HepG2 (cell line): Measurements from ENCODE around the gene RPS6KA5. TPM values are rescaled to one million over a fixed set of nuclear protein-coding genes. Genes with fewer than 3 reads are reported as not detected.

Experiments used
- ATAC-seq: fragments of 200-7000 bp; cut with Tn5 transposase; 3 replicates; pipeline ENCODE4 v1.9.1; 2020; ENCODE audit warnings: mild to moderate bottlenecking, moderate library complexity
- BruUV-seq: library from RNA; stranded (reverse); fragments of 400-500 nt; replicated peaks from 2 replicates; lab custom pipeline; 2021; lab: Mats Ljungman, UMichigan
- CTCF ChIA-PET: fragments of 300-600 bp; formaldehyde crosslinking; extraction: SDS; loops from one replicate; lab custom pipeline; 2021; ENCODE audit warnings: low total read pairs, inconsistent platforms, low intra/inter-chr PET ratio; lab: Yijun Ruan, JAX
- POLR2A ChIA-PET: fragments of 350-600 bp; sonication (Branson Sonifier 250); formaldehyde crosslinking; loops from one replicate; lab custom pipeline; 2020; ENCODE audit warnings: antibody characterized with exemption, inconsistent platforms; lab: Yijun Ruan, JAX
- DNase-seq: peaks from one replicate; pipeline ENCODE4 v3.0.0-alpha.2; 2015; ENCODE audit warnings: low spot score
- FAIRE-seq: peaks from 3 replicates; lab custom pipeline; 2011; peaks lifted over from hg19 to GRCh38; lab: Jason Lieb, UNC
- H2AFZ ChIP-seq: one replicate; pipeline ENCODE4 v1.6.1; 2011; ENCODE audit warnings: low read length, inconsistent platforms
- H3K27ac ChIP-seq: fragments of 300-600 bp; 3 replicates; pipeline ENCODE4 v1.8.0; 2011; ENCODE audit warnings: mixed run types, mild to moderate bottlenecking, mixed read lengths, low read length, inconsistent platforms; ENCODE audit not compliant: insufficient read depth; ENCODE audit errors: extremely low read length
- H3K27me3 ChIP-seq, 2 experiments: fragments of 200-600 bp in 1 of 2; 2 replicates in 1 of 2; 3 replicates in 1 of 2; pipeline versions ENCODE4 v1.6.0 to v1.8.0; 2011; ENCODE audit warnings: low read length in 2 of 2, mild to moderate bottlenecking in 2 of 2, moderate library complexity in 2 of 2, inconsistent platforms in 1 of 2; ENCODE audit not compliant: insufficient read depth in 2 of 2, control insufficient read depth in 1 of 2
- H3K36me3 ChIP-seq, 2 experiments: fragments of 200-600 bp in 1 of 2; replicated peaks in 1 of 2; 2 replicates in 1 of 2; 3 replicates in 1 of 2; pipeline versions ENCODE4 v1.5.1 to v1.8.0; 2011; ENCODE audit warnings: low read length in 2 of 2, inconsistent platforms in 1 of 2; ENCODE audit not compliant: insufficient read depth in 2 of 2, control insufficient read depth in 1 of 2
- H3K4me1 ChIP-seq: 2 replicates; pipeline ENCODE4 v1.5.1; 2012; ENCODE audit warnings: low read length, inconsistent platforms; ENCODE audit not compliant: insufficient read depth
- H3K4me2 ChIP-seq: 2 replicates; pipeline ENCODE4 v1.6.0; 2011; ENCODE audit warnings: low read depth, low read length, inconsistent platforms
- H3K4me3 ChIP-seq, 3 experiments: fragments of 200-600 bp in 1 of 3; sonication (generic), shearing (Covaris generic) in 1 of 3; replicated peaks in 1 of 3; 2 replicates each; pipeline ENCODE4 v1.5.1; 2011 to 2016; ENCODE audit warnings: low read length in 3 of 3, inconsistent platforms in 2 of 3, low read depth in 2 of 3, mild to moderate bottlenecking in 2 of 3, control low read depth in 1 of 3, mixed read lengths in 1 of 3; ENCODE audit not compliant: insufficient read depth in 1 of 3
- H3K79me2 ChIP-seq: one replicate; pipeline ENCODE4 v1.6.1; 2011; ENCODE audit warnings: low read length, inconsistent platforms; ENCODE audit not compliant: insufficient read depth
- H3K9ac ChIP-seq: 2 replicates; pipeline ENCODE4 v1.6.0; 2011; ENCODE audit warnings: mild to moderate bottlenecking, low read depth, low read length, inconsistent platforms; ENCODE audit not compliant: insufficient read depth
- H3K9me3 ChIP-seq: 2 replicates; pipeline ENCODE4 v1.5.1; 2012; ENCODE audit warnings: mild to moderate bottlenecking, low read length
- H4K20me1 ChIP-seq: 2 replicates; pipeline ENCODE4 v1.6.0; 2011; ENCODE audit warnings: inconsistent platforms, mild to moderate bottlenecking, low read length, moderate library complexity; ENCODE audit not compliant: insufficient read depth
- ARNTL ChIP-seq: sonication (generic); formaldehyde crosslinking; IDR thresholded peaks from 2 replicates; pipeline ENCODE4 v1.4.0; 2020; ENCODE audit warnings: mild to moderate bottlenecking, missing genetic modification reagents
- BCL6 ChIP-seq: IDR thresholded peaks from 2 replicates; pipeline ENCODE4 v1.6.1; 2016; ENCODE audit warnings: missing genetic modification reagents, missing compliant biosample characterization
- BHLHE40 ChIP-seq: IDR thresholded peaks from 2 replicates; pipeline ENCODE4 v1.6.1; 2011; ENCODE audit warnings: low read length, improper control_type of control experiment
- FOXJ3 ChIP-seq: sonication (generic); formaldehyde crosslinking; IDR thresholded peaks from 2 replicates; pipeline ENCODE4 v1.4.0; 2020; ENCODE audit warnings: missing genetic modification reagents, mild to moderate bottlenecking, borderline replicate concordance
- FOXO4 ChIP-seq: sonication (generic); formaldehyde crosslinking; conservative IDR thresholded peaks from 2 replicates; pipeline ENCODE4 v1.8.1; 2023; ENCODE audit warnings: missing genetic modification reagents
- GATA4 ChIP-seq: sonication (generic); IDR thresholded peaks from 2 replicates; pipeline ENCODE4 v1.6.1; 2016; ENCODE audit warnings: antibody characterized with exemption, low read depth, borderline replicate concordance
- HNRNPH1 ChIP-seq: fragments of 200-400 bp; formaldehyde crosslinking; optimal IDR thresholded peaks from 2 replicates; pipeline ENCODE3; 2017; ENCODE audit warnings: mild to moderate bottlenecking, low read depth, low read length
- KLF12 ChIP-seq: sonication (generic); formaldehyde crosslinking; IDR thresholded peaks from 2 replicates; pipeline ENCODE4 v1.4.0; 2020; ENCODE audit warnings: missing genetic modification reagents, borderline replicate concordance
- MAZ ChIP-seq, 2 experiments: sonication (generic) in 1 of 2; formaldehyde crosslinking in 1 of 2; IDR thresholded peaks; 2 replicates each; pipeline versions ENCODE4 v1.5.0 to v1.6.1; 2012 to 2020; ENCODE audit warnings: low read depth in 2 of 2, mild to moderate bottlenecking in 2 of 2, borderline replicate concordance in 1 of 2, improper control_type of control experiment in 1 of 2, low read length in 1 of 2, missing genetic modification reagents in 1 of 2, moderate library complexity in 1 of 2
- MLXIP ChIP-seq: sonication (generic); formaldehyde crosslinking; IDR thresholded peaks from 2 replicates; pipeline ENCODE4 v1.9.0; 2021; ENCODE audit warnings: missing genetic modification reagents, borderline replicate concordance
- NFYB ChIP-seq: sonication (generic); formaldehyde crosslinking; IDR thresholded peaks from 2 replicates; pipeline ENCODE4 v1.4.0; 2020; ENCODE audit warnings: missing genetic modification reagents
- SIN3B ChIP-seq: fragments of 150-350 bp; IDR thresholded peaks from 2 replicates; pipeline ENCODE4 v1.6.1; 2014; ENCODE audit warnings: low read length
- ZMYM2 ChIP-seq: sonication (generic); formaldehyde crosslinking; IDR thresholded peaks from 2 replicates; pipeline ENCODE4 v1.8.0; 2022; ENCODE audit warnings: mild to moderate bottlenecking, missing genetic modification reagents
- ZNF253 ChIP-seq: sonication (generic); formaldehyde crosslinking; IDR thresholded peaks from 2 replicates; pipeline ENCODE4 v1.8.0; 2022; ENCODE audit warnings: mild to moderate bottlenecking, missing genetic modification reagents, borderline replicate concordance
- ZNF264 ChIP-seq: sonication (generic); formaldehyde crosslinking; IDR thresholded peaks from 2 replicates; pipeline ENCODE4 v1.4.0; 2020; ENCODE audit warnings: missing genetic modification reagents
- ZNF33A ChIP-seq: sonication (generic); formaldehyde crosslinking; IDR thresholded peaks from 2 replicates; pipeline ENCODE4 v1.5.1; 2020; ENCODE audit warnings: missing genetic modification reagents, mild to moderate bottlenecking, moderate library complexity, borderline replicate concordance
- ZNF431 ChIP-seq: sonication (generic); formaldehyde crosslinking; IDR thresholded peaks from 2 replicates; pipeline ENCODE4 v1.9.0; 2022; ENCODE audit warnings: missing genetic modification reagents, low read depth, mild to moderate bottlenecking, borderline replicate concordance
- ZNF460 ChIP-seq: sonication (generic); formaldehyde crosslinking; IDR thresholded peaks from 2 replicates; pipeline ENCODE4 v1.5.1; 2020; ENCODE audit warnings: missing genetic modification reagents, mild to moderate bottlenecking, borderline replicate concordance
- ZSCAN22 ChIP-seq: sonication (generic); formaldehyde crosslinking; IDR thresholded peaks from 2 replicates; pipeline ENCODE4 v1.4.0; 2020; ENCODE audit warnings: mild to moderate bottlenecking, missing genetic modification reagents
- WGBS: methylation state at CpG from one replicate; pipeline ENCODE4 v1.1.6; 2017; ENCODE audit warnings: low lambda C conversion rate; 5-methylcytosine and 5-hydroxymethylcytosine counted together
- in situ Hi-C: cut with HindIII; loops from 2 replicates; pipeline ENCODE4 v1.10.0; 2017; ENCODE audit warnings: low pct_unique_long_range_greater_than_20kb; ENCODE audit not compliant: extremely low pct_ligation_motif_present
- intact Hi-C: fragments of 100-400 bp; cut with micrococcal nuclease; formaldehyde crosslinking; loops from one replicate; pipeline ENCODE4 v1.10.0; 2022; ENCODE audit not compliant: unreplicated experiment
- polyA plus RNA-seq, 8 experiments: library from polyadenylated mRNA; depleted of rRNA in 3 of 8; stranded (reverse) in 7 of 8; unstranded in 1 of 8; fragments of >200 nt; fragmentation: Illumina TruSeq in 4 of 8; extraction: Trizol in 4 of 8; gene quantifications; 2 replicates each; pipeline versions ENCODE4 v1.2.1 to v1.2.3, GENCODE V29; 2011 to 2016; ENCODE audit warnings: low read depth in 4 of 8, missing spikeins in 1 of 8, mixed read lengths in 1 of 8; ENCODE audit not compliant: insufficient read depth in 1 of 8
- total RNA-seq, 5 experiments: library from RNA; depleted of rRNA; stranded (reverse); fragments of >200 nt; fragmentation: Illumina TruSeq; extraction: Trizol; gene quantifications; 2 replicates each; pipeline ENCODE4 v1.2.3, GENCODE V29; 2016; ENCODE audit warnings: low read depth in 1 of 5

RPS6KA5 gene
- total and polyA plus RNA-seq, 2 of the 13 experiments (the other 11 are each of a cell fraction or from before 2014, with no cell fraction given) = 0.50 to 0.58 TPM

GRCh38 chr14:90828642-90829487 is 231.6 kb downstream of the RPS6KA5 start:
- in situ Hi-C loops = no loop called here
- CTCF ChIA-PET = no interaction called here
- no peak for FAIRE-seq
- no peak for TF ChIP-seq KLF12 (CRISPR knock-in tag)
- TF ChIP-seq SIN3B = no peak
- TF ChIP-seq BCL6 (CRISPR knock-in tag) = no peak
- no peak for TF ChIP-seq ZSCAN22 (CRISPR knock-in tag)
- TF ChIP-seq GATA4 = no peak
- TF ChIP-seq NFYB (CRISPR knock-in tag) = no peak
- TF ChIP-seq HNRNPH1 = no peak
- TF ChIP-seq ZNF431 (CRISPR knock-in tag) = no peak
- no peak for TF ChIP-seq BHLHE40
- no peak for TF ChIP-seq FOXJ3
- no peak for TF ChIP-seq ZNF33A (CRISPR knock-in tag)
- no peak for TF ChIP-seq ZNF264 (CRISPR knock-in tag)
- 0 out of 2 replicates have a peak, but pooled peaks have one; percentile 19 for TF ChIP-seq FOXO4 (CRISPR knock-in tag)
- no peak for TF ChIP-seq MLXIP
- no peak for TF ChIP-seq MAZ (IDR thresholded peaks at IDR 0.05; ENCODE audit: borderline replicate concordance, low read depth, low read length)
- TF ChIP-seq MAZ (CRISPR knock-in tag; IDR thresholded peaks at IDR 0.05; ENCODE audit: low read depth) = no peak
- no peak for TF ChIP-seq ZNF253 (CRISPR knock-in tag)
- no peak for TF ChIP-seq ZMYM2
- TF ChIP-seq ZNF460 = 0 out of 2 replicates have a peak, but pooled peaks have one; percentile 20
- TF ChIP-seq ARNTL (CRISPR knock-in tag) = peak; percentile 2; the same call in 1 of the 2 replicates

More at GRCh38 chr14:90828642-90829487, 231.6 kb downstream of the RPS6KA5 start:
- no peak for DNase-seq
- H3K9me3 ChIP-seq = peaks cover 6% of the 10 kb centered on the region; the same call in 1 of the 2 replicates
- H4K20me1 ChIP-seq = no peaks in the 10 kb centered on the region
- intact Hi-C loops = no loop called here
- peak overlapping the region; percentile 62; the same call in 1 of the 2 replicates for H3K9ac ChIP-seq
- H3K4me3 ChIP-seq = peak overlapping the region; percentile 48 to 74 (median 57)
- ATAC-seq = peak; percentile 40
- WGBS = 76% methylated on average over 12 of the region's 17 CpGs
- no peaks in the 10 kb centered on the region for H3K36me3 ChIP-seq
- POLR2A ChIA-PET = no interaction called here
- peak overlapping the region; percentile 97 for H3K4me2 ChIP-seq
- H3K79me2 ChIP-seq = no peaks in the 10 kb centered on the region
- peak overlapping the region; percentile 82 for H2AFZ ChIP-seq
- H3K27ac ChIP-seq = no peak overlapping the region
- H3K4me1 ChIP-seq = peaks cover 14% of the 10 kb centered on the region
- TSS peak; percentile 94 for BruUV-seq
- peaks cover 0 to 7% of the 10 kb centered on the region in 2 experiments; a peak in 2 of 5 replicates for H3K27me3 ChIP-seq
